GM12864 (cell line): ENCODE measurements around the gene ZBED1.

Experiments
- DNase-seq: peaks from one replicate; pipeline ENCODE4 v3.0.0-alpha.2; 2011; ENCODE audit warnings: low read depth
- H3K4me3 ChIP-seq: 2 replicates; pipeline ENCODE4 v1.5.1; 2011; ENCODE audit warnings: mild to moderate bottlenecking, low read depth, low read length, control low read depth
- TF ChIP-seq, protein P1 (sequence below): IDR thresholded peaks from 2 replicates; pipeline ENCODE4 v1.5.1; 2011; ENCODE audit warnings: low read depth, mild to moderate bottlenecking, moderate library complexity, low read length, control low read depth, inconsistent platforms; ENCODE audit errors: missing control alignments

The ZBED1 gene

DNA sequence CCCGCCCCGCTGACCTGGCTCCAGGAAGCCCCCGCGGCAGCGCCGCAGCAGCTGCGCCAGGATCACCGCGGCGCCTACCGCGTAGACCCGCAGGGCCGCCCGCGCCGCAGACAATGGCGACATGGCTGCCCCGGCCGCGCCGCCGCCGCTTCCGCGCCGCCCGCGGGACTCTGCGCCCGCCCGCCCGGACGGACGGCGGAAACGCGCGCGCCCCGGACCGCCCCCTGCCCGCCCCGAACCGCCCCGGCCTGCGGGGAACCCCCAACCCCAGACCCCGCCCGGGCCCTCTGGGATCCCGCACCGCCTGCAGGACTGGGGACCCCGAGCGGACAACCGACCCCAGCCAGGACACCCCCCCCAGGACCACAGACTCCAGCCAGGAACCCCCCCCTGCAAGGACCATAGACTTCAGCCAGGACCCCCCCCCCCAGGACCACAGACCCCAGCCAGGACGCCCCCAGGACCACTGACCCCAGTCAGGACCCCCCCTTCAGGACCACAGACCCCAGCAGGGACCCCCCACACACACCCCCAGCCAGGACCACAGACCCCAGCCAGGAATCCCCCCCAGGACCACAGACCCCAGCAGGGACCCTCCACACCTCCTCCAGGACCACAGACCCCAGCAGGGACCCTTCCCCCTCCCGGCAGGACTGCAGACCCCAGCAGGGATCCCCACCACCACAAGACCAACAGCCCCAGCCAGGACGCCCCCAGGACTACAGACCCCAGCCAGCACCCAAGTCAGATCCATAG lies at the start of gene ZBED1, which contains the start of gene DHRSX:
TSS of gene ZBED1 (minus strand) at position 174 of the 756 bp plus-strand sequence. CDS start 10,257 bp downstream, outside the sequence.
TSS of gene DHRSX (minus strand) at position 174 of the 756 bp plus-strand sequence. CDS start at position 123, 51 bp downstream.
- TF ChIP-seq, protein P1, sequence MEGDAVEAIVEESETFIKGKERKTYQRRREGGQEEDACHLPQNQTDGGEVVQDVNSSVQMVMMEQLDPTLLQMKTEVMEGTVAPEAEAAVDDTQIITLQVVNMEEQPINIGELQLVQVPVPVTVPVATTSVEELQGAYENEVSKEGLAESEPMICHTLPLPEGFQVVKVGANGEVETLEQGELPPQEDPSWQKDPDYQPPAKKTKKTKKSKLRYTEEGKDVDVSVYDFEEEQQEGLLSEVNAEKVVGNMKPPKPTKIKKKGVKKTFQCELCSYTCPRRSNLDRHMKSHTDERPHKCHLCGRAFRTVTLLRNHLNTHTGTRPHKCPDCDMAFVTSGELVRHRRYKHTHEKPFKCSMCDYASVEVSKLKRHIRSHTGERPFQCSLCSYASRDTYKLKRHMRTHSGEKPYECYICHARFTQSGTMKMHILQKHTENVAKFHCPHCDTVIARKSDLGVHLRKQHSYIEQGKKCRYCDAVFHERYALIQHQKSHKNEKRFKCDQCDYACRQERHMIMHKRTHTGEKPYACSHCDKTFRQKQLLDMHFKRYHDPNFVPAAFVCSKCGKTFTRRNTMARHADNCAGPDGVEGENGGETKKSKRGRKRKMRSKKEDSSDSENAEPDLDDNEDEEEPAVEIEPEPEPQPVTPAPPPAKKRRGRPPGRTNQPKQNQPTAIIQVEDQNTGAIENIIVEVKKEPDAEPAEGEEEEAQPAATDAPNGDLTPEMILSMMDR = no peak
- no peak for DNase-seq
- peak within 1 kb of the TSS; percentile 93 for H3K4me3 ChIP-seq

DNA sequence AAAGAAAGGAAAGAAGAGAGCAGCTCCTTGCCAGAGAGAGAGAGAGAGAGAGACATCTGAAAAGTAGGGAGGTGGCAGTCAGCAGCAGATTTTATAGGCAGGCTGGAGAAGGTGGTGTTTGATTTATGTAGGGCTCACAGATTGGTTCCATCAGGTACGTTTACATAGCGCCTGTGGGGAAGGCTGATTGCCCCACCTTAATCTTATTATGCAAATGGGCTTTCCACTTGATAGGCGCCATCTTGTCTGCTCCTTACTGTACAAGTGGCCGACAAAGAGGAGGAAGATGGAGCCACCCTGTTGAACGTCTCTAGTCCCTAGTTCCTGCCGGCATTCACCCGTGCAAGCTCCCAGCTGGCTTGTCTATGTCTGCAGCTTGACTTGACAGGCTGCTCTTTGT lies 49.1 kb upstream of the ZBED1 start:
- H3K4me3 ChIP-seq = no peak overlapping the region
- TF ChIP-seq, protein P1 = no peak
- DNase-seq = no peak

DNA sequence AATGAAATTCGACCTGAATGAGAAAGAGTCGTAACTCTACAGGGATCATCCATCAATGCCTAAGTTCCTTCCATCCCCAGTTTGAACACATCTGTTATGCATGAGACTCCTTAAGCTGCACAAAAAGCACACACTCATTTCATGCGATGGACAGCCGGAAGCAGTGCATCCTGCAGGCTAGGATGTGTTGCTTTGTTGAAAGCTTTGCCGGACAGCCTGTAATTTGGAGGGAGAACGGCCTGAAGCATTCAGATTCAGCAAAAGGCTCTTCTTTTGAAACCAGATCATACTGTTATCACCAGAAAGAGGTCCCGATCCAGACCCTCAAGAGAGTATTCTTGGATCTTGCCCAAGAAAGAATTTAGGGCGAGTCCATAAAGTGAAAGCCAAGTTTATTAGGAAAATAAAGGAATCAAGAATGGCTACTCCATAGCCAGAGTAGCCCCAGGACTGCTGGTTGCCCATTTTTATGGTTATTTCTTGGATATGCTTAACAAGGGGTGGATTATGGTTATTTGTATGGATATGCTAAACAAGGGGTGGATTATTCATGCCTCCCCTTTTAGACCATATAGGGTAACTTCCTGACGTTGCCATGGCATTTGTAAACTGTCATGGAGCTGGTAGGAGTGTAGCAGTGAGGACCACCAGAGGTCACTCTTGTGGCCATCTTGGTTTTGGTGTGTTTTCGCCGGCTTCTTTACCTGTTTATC lies 48.1 kb upstream of the ZBED1 start:
- no peak for DNase-seq
- TF ChIP-seq, protein P1 = no peak
- H3K4me3 ChIP-seq = no peak overlapping the region

DNA sequence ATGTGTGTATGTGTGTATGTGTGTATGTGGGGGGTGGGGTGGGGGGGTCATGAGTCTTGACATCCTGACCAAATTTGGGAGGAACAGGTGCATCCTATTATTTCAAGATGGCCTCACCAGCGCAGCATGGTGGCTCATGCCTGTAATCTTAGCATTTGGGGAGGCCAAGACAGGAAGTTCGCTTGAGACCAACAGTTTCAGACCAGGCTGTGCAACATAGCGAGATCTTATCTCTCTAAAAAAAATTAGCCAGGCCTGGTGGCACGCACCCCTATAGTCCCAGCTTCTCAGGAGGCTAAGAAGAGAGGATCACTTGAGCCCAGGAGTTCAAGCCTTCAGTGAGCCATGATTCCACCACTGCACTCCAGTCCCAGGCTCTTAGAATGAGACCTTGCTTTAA lies 47.0 kb upstream of the ZBED1 start:
- no peak overlapping the region for H3K4me3 ChIP-seq
- TF ChIP-seq, protein P1 = no peak
- DNase-seq = no peak

DNA sequence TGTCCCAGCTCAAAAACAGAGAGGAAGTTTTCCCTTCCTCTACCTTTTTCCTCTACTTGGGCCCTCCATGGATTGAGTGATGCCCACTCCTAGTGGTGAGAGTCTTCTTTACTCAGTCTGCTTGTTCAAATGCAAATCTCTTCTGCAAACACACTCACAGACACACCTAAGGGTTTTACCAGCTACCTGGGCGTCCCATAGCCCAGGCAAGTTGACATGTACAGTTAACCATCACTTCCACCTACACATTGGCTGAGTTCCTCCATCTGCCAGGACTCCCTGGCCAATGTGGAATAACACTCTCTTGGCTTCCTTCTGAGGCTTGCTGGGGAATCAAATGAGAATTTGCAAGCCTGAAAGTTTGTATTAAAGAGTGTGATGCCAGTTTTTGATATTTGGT lies 45.7 kb upstream of the ZBED1 start:
- no peak overlapping the region for H3K4me3 ChIP-seq
- DNase-seq = no peak
- TF ChIP-seq, protein P1 = no peak

DNA sequence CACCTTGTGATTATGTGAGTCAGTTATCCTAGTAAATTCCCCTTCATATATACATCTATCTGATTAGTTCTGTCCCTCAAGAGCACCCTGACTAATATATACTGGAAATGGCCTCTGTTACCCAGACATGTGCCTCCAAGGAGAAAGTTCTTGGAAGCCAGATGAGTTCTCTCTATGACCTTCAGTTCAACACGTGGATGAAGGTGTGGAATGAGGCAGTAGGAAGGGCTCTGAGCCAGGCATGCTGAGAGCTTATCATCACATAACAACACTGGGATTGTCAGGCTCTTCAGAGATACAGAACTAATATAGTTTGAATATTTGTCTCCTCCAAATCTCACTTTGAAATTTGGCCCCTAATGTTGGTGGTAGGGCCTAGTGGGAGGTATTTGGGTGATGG lies 44.4 kb upstream of the ZBED1 start:
- no peak overlapping the region for H3K4me3 ChIP-seq
- DNase-seq = no peak
- TF ChIP-seq, protein P1 = no peak
